GM19193 (cell line): ENCODE measurements around the gene LRP6.

Experiments used
- POLR2A ChIP-seq: IDR thresholded peaks from 4 replicates; pipeline ENCODE4 v1.6.1; 2011; ENCODE audit not compliant: insufficient read depth, insufficient read length; ENCODE audit errors: extremely low read depth

LRP6 gene

DNA sequence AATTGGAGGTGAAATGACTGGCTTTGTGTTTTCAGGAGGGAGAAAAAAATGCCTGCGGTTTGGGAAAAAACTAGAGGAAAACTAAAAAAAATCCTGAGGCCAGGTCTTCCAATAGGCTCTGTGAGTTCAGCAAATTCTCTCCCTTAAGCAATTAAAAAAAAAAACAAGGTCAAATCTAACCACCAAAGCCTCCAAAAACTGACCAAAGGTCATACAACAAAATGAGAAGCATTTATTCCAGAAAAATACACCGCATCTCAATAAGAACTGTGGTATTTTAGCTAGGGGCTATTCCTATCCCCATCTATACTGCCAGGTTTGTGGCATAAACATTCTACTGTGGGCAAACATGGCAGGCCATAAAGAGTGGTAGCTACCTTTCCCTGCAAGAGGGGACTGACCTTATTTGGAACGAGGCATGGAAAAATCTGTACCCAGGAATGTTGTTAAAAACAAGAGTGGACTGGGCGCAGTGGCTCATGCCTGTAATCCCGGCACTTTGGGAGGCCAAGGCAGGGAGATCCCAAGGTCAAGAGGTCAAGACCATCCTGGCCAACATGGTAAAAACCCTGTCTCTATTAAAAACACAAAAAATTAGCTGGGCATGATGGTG lies 60.0 kb downstream of the LRP6 start:
- TF ChIP-seq POLR2A: no peak

DNA sequence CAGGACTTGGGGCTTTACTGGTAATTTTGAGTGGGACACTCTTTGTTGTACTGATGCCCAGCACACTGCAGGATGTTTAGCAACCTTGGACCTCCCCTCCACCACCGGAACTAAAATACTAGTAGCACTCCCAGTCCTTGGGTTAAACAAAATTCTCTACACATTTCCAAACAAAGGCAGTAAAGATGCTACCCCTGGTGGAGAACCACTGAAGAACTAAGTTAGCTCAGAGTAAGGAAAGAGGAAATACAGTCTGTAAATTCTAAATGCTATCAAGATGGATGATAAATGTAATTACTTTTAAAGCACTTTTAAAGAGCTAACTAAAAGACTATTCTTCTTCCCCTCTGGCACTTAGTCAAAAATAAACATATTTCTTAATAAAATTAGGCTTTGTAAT lies 64.1 kb downstream of the LRP6 start:
- no peak for TF ChIP-seq POLR2A

- TF ChIP-seq POLR2A: no peak
These were observed 64.7 kb downstream of the LRP6 start for GRCh38 chr12:12202105-12202504.

- TF ChIP-seq POLR2A: no peak
These were observed 65.5 kb downstream of the LRP6 start for GRCh38 chr12:12201274-12201758.

DNA sequence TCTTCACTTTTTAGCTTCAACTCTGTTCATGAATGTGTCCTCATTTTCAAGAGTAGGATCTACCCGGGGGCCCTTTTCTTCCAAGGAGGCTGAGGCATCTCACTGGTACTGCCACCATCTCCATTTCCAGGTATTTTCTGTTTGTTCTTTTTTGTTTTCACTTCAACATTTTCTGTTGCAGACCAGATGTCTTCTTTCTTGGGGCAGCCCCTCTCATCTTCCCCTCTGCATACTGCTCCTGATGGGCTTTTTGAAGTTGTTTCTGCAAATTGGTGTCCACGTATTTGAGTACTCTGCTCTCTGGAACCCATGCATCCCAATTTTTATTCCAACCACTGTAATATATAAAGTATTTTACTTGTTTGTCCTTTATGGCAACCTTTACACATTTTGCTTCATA lies 66.5 kb downstream of the LRP6 start:
- no peak for TF ChIP-seq POLR2A

DNA sequence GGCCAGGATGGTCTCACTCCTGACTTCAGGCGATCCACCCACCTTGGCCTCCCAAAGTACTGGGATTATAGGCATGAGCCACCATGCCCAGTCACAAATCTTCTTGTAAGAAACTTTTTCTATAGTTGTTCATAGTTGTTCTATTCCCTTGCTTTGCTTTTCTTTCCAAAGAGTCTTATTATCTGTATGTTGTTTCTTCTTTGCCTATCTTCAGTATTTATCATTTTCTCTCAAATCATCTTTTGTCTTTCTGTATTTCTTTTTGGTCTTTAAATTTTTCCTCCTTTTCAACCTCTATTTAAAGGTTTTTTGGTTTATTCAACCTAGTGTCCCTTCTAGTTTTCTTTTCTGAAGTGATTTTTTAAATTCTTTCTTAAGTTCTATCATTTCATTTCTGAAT lies 68.7 kb downstream of the LRP6 start:
- TF ChIP-seq POLR2A: no peak

- TF ChIP-seq POLR2A: no peak
These were observed 69.7 kb downstream of the LRP6 start for GRCh38 chr12:12197128-12197527.

- no peak for TF ChIP-seq POLR2A
These were observed 71.3 kb downstream of the LRP6 start for GRCh38 chr12:12195516-12195915.

DNA sequence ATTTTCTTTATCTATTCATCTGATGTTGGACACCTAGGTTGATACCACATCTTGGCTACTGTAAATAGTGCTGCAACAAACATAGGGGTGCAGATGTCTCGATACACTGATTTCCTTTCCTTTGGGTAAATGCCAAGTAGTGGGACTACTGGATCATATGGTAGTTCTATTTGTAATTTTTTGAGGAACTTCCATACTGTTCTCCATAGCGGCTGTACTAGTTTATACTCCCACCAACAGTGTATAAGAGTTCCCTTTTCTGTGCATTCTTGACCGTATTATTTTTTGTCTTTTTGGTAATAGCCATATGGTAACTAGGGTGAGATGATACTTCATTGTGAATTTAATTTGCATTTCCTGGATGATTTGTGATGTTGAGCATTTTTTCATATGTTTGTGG lies 71.8 kb downstream of the LRP6 start:
- no peak for TF ChIP-seq POLR2A

GRCh38 chr12:12194206-12194605 lies 72.6 kb downstream of the LRP6 start:
- no peak for TF ChIP-seq POLR2A

DNA sequence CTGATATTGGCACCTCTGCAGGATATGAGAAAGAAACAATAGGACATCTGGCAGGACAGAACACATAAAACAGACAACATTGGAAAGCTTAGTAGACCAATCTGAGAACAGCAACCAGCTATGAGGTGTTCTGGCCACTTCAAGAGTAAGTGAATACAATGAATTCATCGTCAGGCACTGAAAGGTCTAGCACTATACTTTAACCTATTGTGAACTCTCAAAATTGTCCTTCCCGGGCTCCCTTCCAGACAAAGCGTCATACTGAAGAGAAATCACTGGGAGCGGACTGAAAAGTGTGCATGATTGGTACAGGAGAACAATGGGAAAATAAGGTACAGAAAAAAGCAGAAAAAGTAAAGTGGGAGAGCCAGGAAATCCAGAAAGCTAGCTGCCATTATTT lies 75.8 kb downstream of the LRP6 start:
- no peak for TF ChIP-seq POLR2A

DNA sequence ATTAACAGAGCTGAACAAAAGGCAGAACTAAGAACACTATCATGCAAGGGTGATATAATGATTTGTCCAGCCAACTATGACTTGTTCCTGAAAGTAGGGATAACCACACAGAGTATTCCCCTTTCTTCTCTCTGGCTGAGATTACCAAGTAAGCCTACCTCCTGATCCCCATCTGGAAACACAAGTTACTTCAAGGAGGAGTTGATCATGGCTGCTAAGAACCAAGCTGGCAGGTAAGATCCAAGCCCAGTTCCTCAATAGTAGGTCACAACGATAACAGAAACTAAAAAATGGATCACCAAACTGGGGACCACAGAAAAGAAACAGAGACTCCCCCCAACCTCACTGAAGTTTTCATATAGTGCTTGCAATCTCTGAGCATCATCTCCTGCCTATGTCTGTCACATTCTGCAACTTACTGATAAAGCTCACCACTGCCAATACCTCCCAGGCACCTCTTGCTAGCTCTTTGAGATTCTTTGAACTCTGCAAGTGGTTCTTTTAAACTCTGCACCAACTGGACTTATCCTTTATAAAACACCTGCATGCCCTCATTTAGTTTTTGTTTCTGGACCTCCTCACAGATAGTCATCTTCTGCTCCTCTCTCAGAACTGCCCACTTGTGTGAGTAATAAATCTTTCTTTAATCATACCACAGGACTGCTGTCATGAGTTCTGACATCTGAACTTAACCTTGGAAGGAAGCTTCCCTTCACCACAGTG lies 76.6 kb downstream of the LRP6 start:
- no peak for TF ChIP-seq POLR2A

GRCh38 chr12:12185414-12185813 lies 81.4 kb downstream of the LRP6 start:
- no peak for TF ChIP-seq POLR2A

GRCh38 chr12:12182703-12183365 lies 84.0 kb downstream of the LRP6 start:
- TF ChIP-seq POLR2A: no peak

GRCh38 chr12:12181511-12181910 lies 85.3 kb downstream of the LRP6 start:
- no peak for TF ChIP-seq POLR2A

- TF ChIP-seq POLR2A: no peak
These were observed 86.3 kb downstream of the LRP6 start for GRCh38 chr12:12180575-12180974.
